K562 (cell line): ENCODE measurements around the gene GCNT2. TPM values are rescaled to one million over a fixed set of nuclear protein-coding genes. Genes with fewer than 3 reads are reported as not detected.

ENCODE experiments used
- ATAC-seq: fragments of 200-7000 bp; cut with Tn5 transposase; 3 replicates; pipeline ENCODE4 v1.9.1; 2020; ENCODE audit warnings: moderate library complexity
- BruUV-seq: library from RNA; stranded (reverse); fragments of 400-500 nt; replicated peaks from 2 replicates; lab custom pipeline; 2021; lab: Mats Ljungman, UMichigan
- CTCF ChIA-PET: fragments of 300-600 bp; formaldehyde crosslinking; extraction: SDS; loops from one replicate; lab custom pipeline; 2021; ENCODE audit warnings: low intra/inter-chr PET ratio; lab: Yijun Ruan, JAX
- POLR2A ChIA-PET: fragments of 300-600, 350-650 bp; sonication (Branson Sonifier 250); formaldehyde crosslinking; extraction: SDS; loops from one replicate; lab custom pipeline; 2021; ENCODE audit warnings: antibody characterized with exemption, inconsistent platforms; lab: Yijun Ruan, JAX
- DNase-seq, 4 experiments: peaks; one replicate each; pipeline versions ENCODE4 v3.0.0 to v3.0.0-alpha.2; 2011 to 2018; ENCODE audit warnings: low spot score in 3 of 4, mixed read lengths in 3 of 4; ENCODE audit errors: extremely low read depth in 1 of 4
- FAIRE-seq: peaks from 2 replicates; lab custom pipeline; 2011; peaks lifted over from hg19 to GRCh38; lab: Jason Lieb, UNC
- H2AFZ ChIP-seq: 2 replicates; pipeline ENCODE4 v1.6.0; 2011; ENCODE audit warnings: low read depth, low read length, control low read depth, inconsistent platforms
- H3K27ac ChIP-seq: fragments of 200-600 bp; 3 replicates; pipeline ENCODE4 v1.8.0; 2011; ENCODE audit warnings: low read depth, mild to moderate bottlenecking, control low read depth, inconsistent platforms, low read length, moderate library complexity, mixed read lengths; ENCODE audit errors: extremely low read depth
- H3K27me3 ChIP-seq, 2 experiments: fragments of 300-600 bp in 1 of 2; 2 replicates in 1 of 2; 3 replicates in 1 of 2; pipeline versions ENCODE4 v1.6.0 to v1.8.0; 2011; ENCODE audit warnings: inconsistent platforms in 2 of 2, low read length in 2 of 2, mild to moderate bottlenecking in 1 of 2, mixed read lengths in 1 of 2, moderate library complexity in 1 of 2; ENCODE audit not compliant: control insufficient read depth in 2 of 2, insufficient read depth in 2 of 2
- H3K36me3 ChIP-seq: fragments of 300-600 bp; 3 replicates; pipeline ENCODE4 v1.8.0; 2011; ENCODE audit warnings: mild to moderate bottlenecking, low read length, inconsistent platforms; ENCODE audit not compliant: control insufficient read depth, insufficient read depth
- H3K4me1 ChIP-seq, 2 experiments: fragments of 200-600 bp in 1 of 2; replicated peaks in 1 of 2; 2 replicates in 1 of 2; 3 replicates in 1 of 2; pipeline versions ENCODE4 v1.5.1 to v1.8.0; 2011; ENCODE audit warnings: inconsistent platforms in 2 of 2, low read length in 2 of 2, mild to moderate bottlenecking in 1 of 2, mixed read lengths in 1 of 2, moderate library complexity in 1 of 2; ENCODE audit not compliant: control insufficient read depth in 2 of 2, insufficient read depth in 2 of 2
- H3K4me2 ChIP-seq: 2 replicates; pipeline ENCODE4 v1.6.1; 2011; ENCODE audit warnings: low read length, control low read depth, inconsistent platforms, mixed read lengths; ENCODE audit not compliant: insufficient read depth
- H3K4me3 ChIP-seq: fragments of 200-600 bp; sonication (generic), shearing (Covaris generic); 2 replicates; pipeline ENCODE4 v1.5.1; 2016; ENCODE audit warnings: control low read depth, inconsistent platforms
- H3K79me2 ChIP-seq: fragments of 200-600 bp; 3 replicates; pipeline ENCODE4 v1.8.0; 2011; ENCODE audit warnings: low read length, inconsistent platforms; ENCODE audit not compliant: control insufficient read depth, insufficient read depth
- H3K9ac ChIP-seq, 2 experiments: 2 replicates each; pipeline versions ENCODE4 v1.6.0 to v1.6.1; 2011; ENCODE audit warnings: low read depth in 2 of 2, low read length in 2 of 2, control low read depth in 1 of 2, inconsistent platforms in 1 of 2, mild to moderate bottlenecking in 1 of 2, mixed read lengths in 1 of 2; ENCODE audit not compliant: insufficient read depth in 1 of 2
- H3K9me1 ChIP-seq: one replicate; pipeline ENCODE4 v1.6.0; 2011; ENCODE audit warnings: inconsistent platforms, mild to moderate bottlenecking, low read length, moderate library complexity; ENCODE audit not compliant: control insufficient read depth, insufficient read depth
- H3K9me3 ChIP-seq: replicated peaks from 2 replicates; pipeline ENCODE4 v1.5.1; 2011; ENCODE audit warnings: low read depth, low read length, inconsistent platforms; ENCODE audit not compliant: control insufficient read depth, insufficient read depth
- H4K20me1 ChIP-seq: replicated peaks from 2 replicates; pipeline ENCODE4 v1.6.1; 2011; ENCODE audit warnings: low read length, inconsistent platforms, mixed read lengths; ENCODE audit not compliant: control insufficient read depth, insufficient read depth
- ADNP ChIP-seq: fragments of 200-800 bp; sonication (Bioruptor generic); IDR thresholded peaks from 2 replicates; pipeline ENCODE4 v1.6.1; 2016; ENCODE audit warnings: missing genetic modification characterization, missing compliant biosample characterization
- CAMTA2 ChIP-seq: fragments of 250-450 bp; sonication (Bioruptor Pico); conservative IDR thresholded peaks from 2 replicates; pipeline ENCODE4 v1.5.1; 2022
- FOXP1 ChIP-seq: sonication (generic); formaldehyde crosslinking; IDR thresholded peaks from 2 replicates; pipeline ENCODE4 v1.8.0; 2022; ENCODE audit warnings: mild to moderate bottlenecking, missing genetic modification reagents
- HNRNPL ChIP-seq: fragments of 200-400 bp; formaldehyde crosslinking; IDR thresholded peaks from 2 replicates; pipeline ENCODE4 v1.6.1; 2017; ENCODE audit warnings: low read depth, mild to moderate bottlenecking, low read length
- LEF1 ChIP-seq: fragments of 450-650 bp; IDR thresholded peaks from 2 replicates; pipeline ENCODE4 v1.6.1; 2016; ENCODE audit warnings: mild to moderate bottlenecking
- MAFG ChIP-seq: fragments of 450-650 bp; conservative IDR thresholded peaks from 2 replicates; pipeline ENCODE4 v1.6.1; 2016; ENCODE audit warnings: missing genetic modification characterization, missing compliant biosample characterization
- PPARD ChIP-seq: fragments of 250-450 bp; sonication (Bioruptor Pico); IDR thresholded peaks from 2 replicates; pipeline ENCODE4 v1.8.0; 2022; ENCODE audit warnings: inconsistent platforms, mild to moderate bottlenecking, moderate library complexity
- PRPF4 ChIP-seq: fragments of 200-400 bp; formaldehyde crosslinking; IDR thresholded peaks from one replicate; pipeline ENCODE4 v1.6.1; 2017; ENCODE audit warnings: low read length, low read depth, mild to moderate bottlenecking; ENCODE audit not compliant: insufficient read depth, poor library complexity, severe bottlenecking
- SMARCB1 ChIP-seq: IDR thresholded peaks from 2 replicates; pipeline ENCODE4 v1.6.1; 2011; ENCODE audit warnings: improper control_type of control experiment, low read depth; ENCODE audit not compliant: insufficient read length
- TBL1XR1 ChIP-seq, 2 experiments: IDR thresholded peaks; 2 replicates each; pipeline ENCODE4 v1.6.1; 2012; ENCODE audit warnings: improper control_type of control experiment in 2 of 2, low read length in 2 of 2, mild to moderate bottlenecking in 1 of 2
- TRIM24 ChIP-seq, 2 experiments: fragments of 450-650 bp; IDR thresholded peaks; 2 replicates each; pipeline ENCODE4 v1.6.1; 2016
- U2AF2 ChIP-seq: fragments of 200-400 bp; formaldehyde crosslinking; optimal IDR thresholded peaks from 2 replicates; pipeline ENCODE3; 2017; ENCODE audit warnings: low read depth, mild to moderate bottlenecking, low read length
- ZSCAN29 ChIP-seq: fragments of 450-650 bp; IDR thresholded peaks from 2 replicates; pipeline ENCODE4 v1.6.1; 2017
- WGBS: fragments of 100-300 bp; shearing (Covaris generic); methylation state at CpG from one replicate; pipeline ENCODE4 v1.1.6; 2016; ENCODE audit warnings: low coverage, mixed read lengths; ENCODE audit not compliant: insufficient coverage; ENCODE audit errors: missing lambda C conversion rate; 5-methylcytosine and 5-hydroxymethylcytosine counted together
- in situ Hi-C: fragments of 300-500 bp; cut with MboI; formaldehyde crosslinking; loops from 4 replicates; pipeline ENCODE4 v1.15.0; 2018; ENCODE audit warnings: inconsistent platforms, mixed read lengths
- intact Hi-C: fragments of 100-400 bp; cut with micrococcal nuclease; formaldehyde crosslinking; loops from 2 replicates; pipeline ENCODE4 v1.14.2; 2022
- polyA plus RNA-seq, 8 experiments: library from polyadenylated mRNA; depleted of rRNA in 4 of 8; stranded (reverse) in 5 of 8; unstranded in 3 of 8; fragments of >200 nt; fragmentation: Nextera tagmentation in 2 of 8; fragmentation: Illumina TruSeq in 1 of 8; extraction: Ambion mirVana in 2 of 8; extraction: Trizol in 1 of 8; gene quantifications; 2 replicates each; pipeline versions ENCODE4 v1.2.1 to v1.2.3, GENCODE V29; 2011 to 2014; ENCODE audit warnings: inconsistent platforms in 1 of 8, missing spikeins in 1 of 8
- total RNA-seq, 7 experiments: library from RNA; depleted of rRNA in 6 of 7; stranded (reverse); fragments of >200 nt in 6 of 7; fragmentation: Illumina TruSeq in 2 of 7; extraction: Trizol in 2 of 7; gene quantifications; 2 replicates each; pipeline versions ENCODE4 v1.2.1 to v1.2.3, GENCODE V29; 2011 to 2021; ENCODE audit warnings: low replicate concordance in 1 of 7
- TF ChIP-seq, protein P1 (sequence below): fragments of 250-450 bp; sonication (Bioruptor Pico); IDR thresholded peaks from 2 replicates; pipeline ENCODE4 v1.8.0; 2022; ENCODE audit warnings: inconsistent platforms, mild to moderate bottlenecking, moderate library complexity, borderline replicate concordance
- TF ChIP-seq, protein P2 (sequence below): sonication (generic); formaldehyde crosslinking; IDR thresholded peaks from 2 replicates; pipeline ENCODE4 v1.8.0; 2022; ENCODE audit warnings: missing genetic modification reagents, mild to moderate bottlenecking, borderline replicate concordance
- TF ChIP-seq, protein P3 (sequence below): sonication (generic); formaldehyde crosslinking; IDR thresholded peaks from 2 replicates; pipeline ENCODE4 v1.9.0; 2022; ENCODE audit warnings: mild to moderate bottlenecking, missing genetic modification reagents
- TF ChIP-seq, protein P4 (sequence below): sonication (generic); formaldehyde crosslinking; IDR thresholded peaks from 2 replicates; pipeline ENCODE4 v1.9.0; 2022; ENCODE audit warnings: mild to moderate bottlenecking, missing genetic modification reagents

Gene GCNT2
- total and polyA plus RNA-seq, 9 of the 15 experiments (the other 6 are each of a cell fraction or from before 2014, with no cell fraction given), result 0.78 to 2.6 (median 1.6) TPM

DNA sequence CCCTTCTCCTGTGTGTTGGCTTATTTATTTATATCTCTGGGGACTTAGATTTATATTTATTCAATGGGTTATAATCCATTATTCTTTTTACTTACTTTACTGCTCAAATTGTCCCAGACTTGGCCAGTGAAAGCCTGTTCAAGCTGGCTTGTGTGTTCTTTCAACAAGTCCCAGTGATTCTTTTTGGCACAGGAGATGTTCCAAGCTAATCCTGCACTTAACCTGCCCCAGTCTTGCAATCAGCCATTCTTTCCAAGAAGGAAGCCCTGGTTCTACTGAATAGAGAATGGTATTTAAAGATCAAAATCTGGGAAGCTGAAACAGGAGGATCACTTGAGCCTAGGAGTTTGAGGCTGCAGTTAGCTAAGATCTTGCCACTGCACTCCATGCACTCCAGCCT lies 26.7 kb downstream of the GCNT2 start (continued):
- TF ChIP-seq, protein P1, sequence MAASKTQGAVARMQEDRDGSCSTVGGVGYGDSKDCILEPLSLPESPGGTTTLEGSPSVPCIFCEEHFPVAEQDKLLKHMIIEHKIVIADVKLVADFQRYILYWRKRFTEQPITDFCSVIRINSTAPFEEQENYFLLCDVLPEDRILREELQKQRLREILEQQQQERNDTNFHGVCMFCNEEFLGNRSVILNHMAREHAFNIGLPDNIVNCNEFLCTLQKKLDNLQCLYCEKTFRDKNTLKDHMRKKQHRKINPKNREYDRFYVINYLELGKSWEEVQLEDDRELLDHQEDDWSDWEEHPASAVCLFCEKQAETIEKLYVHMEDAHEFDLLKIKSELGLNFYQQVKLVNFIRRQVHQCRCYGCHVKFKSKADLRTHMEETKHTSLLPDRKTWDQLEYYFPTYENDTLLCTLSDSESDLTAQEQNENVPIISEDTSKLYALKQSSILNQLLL (CRISPR knock-in tag), result no peak
- no peak for TF ChIP-seq U2AF2
- no peak for TF ChIP-seq ZSCAN29
- TF ChIP-seq ADNP (tag), result no peak
- TF ChIP-seq, protein P2, sequence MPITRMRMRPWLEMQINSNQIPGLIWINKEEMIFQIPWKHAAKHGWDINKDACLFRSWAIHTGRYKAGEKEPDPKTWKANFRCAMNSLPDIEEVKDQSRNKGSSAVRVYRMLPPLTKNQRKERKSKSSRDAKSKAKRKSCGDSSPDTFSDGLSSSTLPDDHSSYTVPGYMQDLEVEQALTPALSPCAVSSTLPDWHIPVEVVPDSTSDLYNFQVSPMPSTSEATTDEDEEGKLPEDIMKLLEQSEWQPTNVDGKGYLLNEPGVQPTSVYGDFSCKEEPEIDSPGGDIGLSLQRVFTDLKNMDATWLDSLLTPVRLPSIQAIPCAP (CRISPR knock-in tag), result no peak
- no peak for TF ChIP-seq MAFG (tag)
- TF ChIP-seq TRIM24 (IDR thresholded peaks at IDR 0.05), result no peak
- TF ChIP-seq PRPF4, result no peak
- TF ChIP-seq CAMTA2 (CRISPR knock-in tag), result no peak

DNA sequence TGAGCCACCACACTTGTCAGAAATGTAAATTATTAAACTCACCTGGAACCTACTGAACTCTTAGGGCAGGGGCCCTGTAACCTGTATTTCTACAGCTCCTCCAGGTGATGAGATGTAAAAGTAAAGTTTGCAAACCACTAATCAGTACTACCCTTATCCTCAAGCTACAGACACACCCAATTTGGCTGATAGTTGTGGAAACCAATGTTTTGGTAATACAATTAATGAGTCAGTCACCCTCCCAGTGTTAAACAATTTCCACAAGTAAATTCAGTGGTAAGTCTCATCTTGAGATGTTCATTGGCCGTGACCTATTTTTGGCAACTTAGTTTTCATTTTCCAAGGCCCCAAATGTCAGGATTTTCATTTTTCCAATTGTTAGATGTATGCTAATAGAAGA lies 29.6 kb downstream of the GCNT2 start:
- H3K4me1 ChIP-seq, result no peaks in the 10 kb centered on the region
- POLR2A ChIA-PET, result interaction anchor here (0.6 kb wide), 2 partner anchors 20 to 52 kb away, joined by 3 read pairs; no protein-coding TSS in a partner anchor
- ATAC-seq (no peak), DNase-seq (no peak), FAIRE-seq (no peak)
- no peaks in the 10 kb centered on the region for H3K9me3 ChIP-seq
- no peak overlapping the region for H3K4me2 ChIP-seq
- intact Hi-C loops (no loop called here), in situ Hi-C loops (no loop called here)
- H4K20me1 ChIP-seq, result no peaks in the 10 kb centered on the region
- CTCF ChIA-PET, result no interaction called here
- no TSS peak for BruUV-seq
- 5% methylated on average over 1 of the region's 1 CpG for WGBS
- no peaks in the 10 kb centered on the region for H3K79me2 ChIP-seq
- H3K9ac ChIP-seq, result no peak overlapping the region
- H2AFZ ChIP-seq, result no peak overlapping the region
- H3K9me1 ChIP-seq, result no peaks in the 10 kb centered on the region
- peaks cover 18 to 23% of the 10 kb centered on the region in 2 experiments for H3K27me3 ChIP-seq
- H3K36me3 ChIP-seq, result no peaks in the 10 kb centered on the region
- no peak overlapping the region for H3K27ac ChIP-seq
- no peak overlapping the region for H3K4me3 ChIP-seq
- TF ChIP-seq, protein P3, sequence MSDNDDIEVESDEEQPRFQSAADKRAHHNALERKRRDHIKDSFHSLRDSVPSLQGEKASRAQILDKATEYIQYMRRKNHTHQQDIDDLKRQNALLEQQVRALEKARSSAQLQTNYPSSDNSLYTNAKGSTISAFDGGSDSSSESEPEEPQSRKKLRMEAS, result no peak
- TF ChIP-seq HNRNPL (no peak), LEF1 (no peak), FOXP1 (CRISPR knock-in tag) (no peak), PPARD (no peak), SMARCB1 (no peak), TBL1XR1 (IDR thresholded peaks at IDR 0.05; ENCODE audit: low read length in 2 of 2) (no peak)
- TF ChIP-seq, protein P4, sequence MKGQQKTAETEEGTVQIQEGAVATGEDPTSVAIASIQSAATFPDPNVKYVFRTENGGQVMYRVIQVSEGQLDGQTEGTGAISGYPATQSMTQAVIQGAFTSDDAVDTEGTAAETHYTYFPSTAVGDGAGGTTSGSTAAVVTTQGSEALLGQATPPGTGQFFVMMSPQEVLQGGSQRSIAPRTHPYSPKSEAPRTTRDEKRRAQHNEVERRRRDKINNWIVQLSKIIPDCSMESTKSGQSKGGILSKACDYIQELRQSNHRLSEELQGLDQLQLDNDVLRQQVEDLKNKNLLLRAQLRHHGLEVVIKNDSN (CRISPR knock-in tag), result no peak
- TF ChIP-seq, all 486 proteins: peak for 0
